HG03439 (cell line): Measurements from ENCODE around the gene TRIO.
A peak's percentile ranks its signal among the peaks of the same experiment; 100 is the strongest.

Experiments
- ATAC-seq: cut with Tn5 transposase; IDR thresholded peaks from one replicate; pipeline ENCODE4 v1.9.1; 2021; ENCODE audit warnings: mild to moderate bottlenecking, moderate library complexity; ENCODE audit not compliant: unreplicated experiment

TRIO gene

GRCh38 chr5:14122089-14122488 is 21.1 kb upstream of the TRIO start:
- no peak for ATAC-seq

GRCh38 chr5:14123551-14123950 is 19.6 kb upstream of the TRIO start:
- ATAC-seq: no peak

GRCh38 chr5:14123974-14124482 is 19.1 kb upstream of the TRIO start:
- ATAC-seq: no peak

GRCh38 chr5:14125262-14125661 is 17.9 kb upstream of the TRIO start:
- ATAC-seq: no peak

- ATAC-seq: no peak
Observed at GRCh38 chr5:14127587-14127986, 15.6 kb upstream of the TRIO start.

- no peak for ATAC-seq
Observed at GRCh38 chr5:14128079-14128478, 15.1 kb upstream of the TRIO start.

- no peak for ATAC-seq
Observed at GRCh38 chr5:14129123-14129522, 14.0 kb upstream of the TRIO start.

- no peak for ATAC-seq
Observed at GRCh38 chr5:14131855-14132503, 11.2 kb upstream of the TRIO start.

- ATAC-seq: no peak
Observed at GRCh38 chr5:14133394-14133793, 9.7 kb upstream of the TRIO start.

- no peak for ATAC-seq
Observed at GRCh38 chr5:14134083-14134482, 9.1 kb upstream of the TRIO start.

- ATAC-seq: no peak
Observed at GRCh38 chr5:14134771-14135170, 8.4 kb upstream of the TRIO start.

- ATAC-seq: no peak
Observed at GRCh38 chr5:14135621-14136020, 7.5 kb upstream of the TRIO start.

- ATAC-seq: no peak
Observed at GRCh38 chr5:14136228-14136627, 6.9 kb upstream of the TRIO start.

GRCh38 chr5:14138608-14139540 is 4.3 kb upstream of the TRIO start:
- no peak for ATAC-seq

- ATAC-seq: no peak
Observed at GRCh38 chr5:14141764-14142163, 1.4 kb upstream of the TRIO start.

GRCh38 chr5:14142202-14142826 is 828 bp upstream of the TRIO start:
- ATAC-seq: no peak

GRCh38 chr5:14143546-14143840 is 351 bp downstream of the TRIO start:
- ATAC-seq: no peak

- peak; percentile 18 for ATAC-seq
Observed at GRCh38 chr5:14143841-14144585, 871 bp downstream of the TRIO start.

- peak; percentile 47 for ATAC-seq
Observed at GRCh38 chr5:14144586-14145434, 1.7 kb downstream of the TRIO start.
